ENCODE data around the gene SFT2D1. TPM values are rescaled to one million over a fixed set of nuclear protein-coding genes. Genes with fewer than 3 reads are reported as not detected.
A peak's percentile ranks its signal among the peaks of the same experiment; 100 is the strongest.

SFT2D1 gene
- total RNA-seq, 4 donors from 2014 or later, result 26.4 to 31.9 (median 28.2) TPM

DNA sequence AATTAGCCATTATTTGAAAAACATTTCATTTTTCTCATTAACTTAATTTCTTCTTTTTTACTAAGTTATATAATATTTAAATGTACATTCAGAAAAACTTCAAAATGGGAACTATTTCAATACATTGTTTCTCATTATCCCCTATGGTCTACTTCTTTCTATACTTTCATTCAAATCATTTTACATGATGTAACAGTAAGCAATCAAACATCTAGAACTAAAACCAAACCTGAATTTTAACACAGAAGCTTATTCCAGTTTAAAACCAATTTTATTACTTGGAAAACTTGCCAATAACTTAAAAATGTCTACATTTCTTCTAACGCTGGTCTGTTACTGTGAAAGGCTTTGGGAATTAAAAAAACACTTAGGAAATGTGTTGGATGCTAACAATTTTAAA is 29.5 kb downstream of the SFT2D1 start:
- peaks cover 0 to 10% (median 7%) of the 10 kb centered on the region in 4 donors for H3K4me1 ChIP-seq
- no peaks in the 10 kb centered on the region for H3K36me3 ChIP-seq
- DNase-seq, result no peak
- no peaks in the 10 kb centered on the region for H3K9me3 ChIP-seq
- no peak overlapping the region for H3K27ac ChIP-seq
- H3K27me3 ChIP-seq, result peaks cover 0 to 10% of the 10 kb centered on the region in 2 donors
- no peak overlapping the region for H3K4me3 ChIP-seq
- TF ChIP-seq, protein P1, sequence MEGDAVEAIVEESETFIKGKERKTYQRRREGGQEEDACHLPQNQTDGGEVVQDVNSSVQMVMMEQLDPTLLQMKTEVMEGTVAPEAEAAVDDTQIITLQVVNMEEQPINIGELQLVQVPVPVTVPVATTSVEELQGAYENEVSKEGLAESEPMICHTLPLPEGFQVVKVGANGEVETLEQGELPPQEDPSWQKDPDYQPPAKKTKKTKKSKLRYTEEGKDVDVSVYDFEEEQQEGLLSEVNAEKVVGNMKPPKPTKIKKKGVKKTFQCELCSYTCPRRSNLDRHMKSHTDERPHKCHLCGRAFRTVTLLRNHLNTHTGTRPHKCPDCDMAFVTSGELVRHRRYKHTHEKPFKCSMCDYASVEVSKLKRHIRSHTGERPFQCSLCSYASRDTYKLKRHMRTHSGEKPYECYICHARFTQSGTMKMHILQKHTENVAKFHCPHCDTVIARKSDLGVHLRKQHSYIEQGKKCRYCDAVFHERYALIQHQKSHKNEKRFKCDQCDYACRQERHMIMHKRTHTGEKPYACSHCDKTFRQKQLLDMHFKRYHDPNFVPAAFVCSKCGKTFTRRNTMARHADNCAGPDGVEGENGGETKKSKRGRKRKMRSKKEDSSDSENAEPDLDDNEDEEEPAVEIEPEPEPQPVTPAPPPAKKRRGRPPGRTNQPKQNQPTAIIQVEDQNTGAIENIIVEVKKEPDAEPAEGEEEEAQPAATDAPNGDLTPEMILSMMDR (IDR thresholded peaks at IDR 0.05), result no peak
- TF ChIP-seq POLR2A (IDR thresholded peaks at IDR 0.05), result no peak

DNA sequence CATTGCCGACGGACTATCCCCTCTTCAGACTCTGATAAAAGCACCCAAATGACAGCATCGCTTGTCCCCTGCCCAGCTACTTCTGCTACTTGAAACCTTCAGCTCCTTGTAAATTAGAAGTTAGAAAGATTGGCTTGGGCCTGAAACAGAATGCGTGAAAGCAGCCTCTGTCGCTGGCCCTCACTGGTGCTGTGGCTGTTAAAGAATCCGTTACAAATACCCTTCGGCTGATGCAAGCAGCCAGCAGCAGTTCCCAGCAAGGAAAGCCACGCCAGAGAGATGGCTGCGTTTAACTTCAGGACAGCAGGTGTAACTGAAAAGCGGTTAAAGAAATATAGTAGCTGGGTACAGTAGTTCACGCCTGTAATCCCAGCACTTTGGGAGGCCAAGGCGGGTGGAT is 31.7 kb downstream of the SFT2D1 start:
- TF ChIP-seq POLR2A (IDR thresholded peaks at IDR 0.05), result no peak
- TF ChIP-seq, protein P1 (IDR thresholded peaks at IDR 0.05), result no peak
- peaks cover 0 to 21% (median 13%) of the 10 kb centered on the region in 4 donors for H3K4me1 ChIP-seq

DNA sequence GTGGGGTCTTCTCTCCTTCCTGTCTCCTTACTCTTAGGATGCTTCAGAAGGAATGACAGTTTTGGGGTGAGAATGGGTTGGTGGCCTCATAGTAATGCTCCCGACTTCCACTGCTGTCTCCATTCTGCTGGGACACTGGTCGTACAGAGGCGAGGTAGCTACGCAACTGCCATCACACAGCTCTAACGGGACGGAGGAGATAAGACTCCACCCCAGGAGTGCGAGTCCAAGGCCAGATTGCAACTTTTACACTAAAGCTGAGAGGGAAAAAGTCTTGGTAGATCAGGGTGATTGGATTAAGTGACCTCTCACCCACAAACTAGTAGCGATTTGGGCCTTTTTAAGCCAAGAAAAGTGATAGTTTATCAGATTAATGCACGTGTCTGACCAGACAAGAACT is 32.4 kb downstream of the SFT2D1 start:
- no peak overlapping the region for H3K27ac ChIP-seq
- H3K4me1 ChIP-seq, result peaks cover 0 to 21% (median 13%) of the 10 kb centered on the region in 4 donors
- no peaks in the 10 kb centered on the region for H3K36me3 ChIP-seq
- H3K4me3 ChIP-seq, result no peak overlapping the region
- DNase-seq, result no peak
- H3K27me3 ChIP-seq, result peaks cover 4 to 22% of the 10 kb centered on the region in 2 donors
- TF ChIP-seq POLR2A (IDR thresholded peaks at IDR 0.05), result no peak
- TF ChIP-seq, protein P1 (IDR thresholded peaks at IDR 0.05), result no peak
- no peaks in the 10 kb centered on the region for H3K9me3 ChIP-seq

More for the DNA sequence above, 31.7 kb downstream of the SFT2D1 start:
- Histone ChIP-seq H3K36me3 (no peaks in the 10 kb centered on the region), H3K9me3 (no peaks in the 10 kb centered on the region), H3K4me3 (no peak overlapping the region), H3K27me3 (peaks cover 4 to 22% of the 10 kb centered on the region in 2 donors), H3K27ac (no peak overlapping the region)
- DNase-seq, result no peak

DNA sequence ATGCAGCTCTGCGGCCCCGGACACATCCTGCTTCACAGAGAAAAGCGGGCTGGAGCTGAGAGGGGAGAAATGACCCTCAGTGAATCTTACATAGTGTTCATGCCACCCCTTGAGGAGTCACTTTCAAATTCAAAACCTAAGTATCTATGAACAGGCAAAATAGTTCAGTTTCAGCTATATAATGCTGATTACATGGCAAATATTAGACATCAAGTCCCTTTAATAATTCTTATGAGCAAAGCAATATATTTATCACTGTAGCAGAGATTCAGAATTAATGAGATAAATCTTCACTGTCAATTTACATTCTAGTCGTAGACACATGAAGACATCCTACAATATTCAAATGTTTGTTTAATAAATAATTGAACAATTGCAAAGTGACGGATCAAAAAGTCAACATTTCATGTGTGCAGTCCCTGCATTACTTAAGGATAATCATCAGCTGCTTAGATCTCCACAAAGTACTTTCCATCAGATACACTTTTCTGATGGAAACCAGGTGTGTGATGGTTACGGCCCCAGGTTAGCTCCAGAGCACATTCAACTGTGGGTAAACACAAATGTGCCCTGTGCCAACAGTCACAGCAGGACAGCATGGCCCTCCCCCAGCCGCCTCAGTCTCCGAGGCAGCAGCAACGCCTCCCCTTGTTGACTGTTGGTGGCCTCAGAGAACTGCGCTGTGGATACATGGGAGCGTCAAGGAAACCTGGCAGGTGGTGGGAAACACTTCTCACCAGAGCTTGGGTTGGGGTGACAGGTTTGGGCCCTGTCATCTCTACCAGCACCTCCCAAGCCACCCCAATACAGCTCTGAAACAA is 33.4 kb downstream of the SFT2D1 start:
- H3K36me3 ChIP-seq, result no peaks in the 10 kb centered on the region
- no peaks in the 10 kb centered on the region for H3K9me3 ChIP-seq
- no peak for DNase-seq
- peak overlapping the region in 3 of 4 donors; percentile 51 to 53 (median 51) for H3K4me3 ChIP-seq
- peaks cover 4 to 22% of the 10 kb centered on the region in 2 donors for H3K27me3 ChIP-seq
- peaks cover 0 to 21% (median 13%) of the 10 kb centered on the region in 4 donors for H3K4me1 ChIP-seq
- no peak overlapping the region for H3K27ac ChIP-seq
- no peak for TF ChIP-seq POLR2A (IDR thresholded peaks at IDR 0.05)
- TF ChIP-seq, protein P1 (IDR thresholded peaks at IDR 0.05), result no peak

DNA sequence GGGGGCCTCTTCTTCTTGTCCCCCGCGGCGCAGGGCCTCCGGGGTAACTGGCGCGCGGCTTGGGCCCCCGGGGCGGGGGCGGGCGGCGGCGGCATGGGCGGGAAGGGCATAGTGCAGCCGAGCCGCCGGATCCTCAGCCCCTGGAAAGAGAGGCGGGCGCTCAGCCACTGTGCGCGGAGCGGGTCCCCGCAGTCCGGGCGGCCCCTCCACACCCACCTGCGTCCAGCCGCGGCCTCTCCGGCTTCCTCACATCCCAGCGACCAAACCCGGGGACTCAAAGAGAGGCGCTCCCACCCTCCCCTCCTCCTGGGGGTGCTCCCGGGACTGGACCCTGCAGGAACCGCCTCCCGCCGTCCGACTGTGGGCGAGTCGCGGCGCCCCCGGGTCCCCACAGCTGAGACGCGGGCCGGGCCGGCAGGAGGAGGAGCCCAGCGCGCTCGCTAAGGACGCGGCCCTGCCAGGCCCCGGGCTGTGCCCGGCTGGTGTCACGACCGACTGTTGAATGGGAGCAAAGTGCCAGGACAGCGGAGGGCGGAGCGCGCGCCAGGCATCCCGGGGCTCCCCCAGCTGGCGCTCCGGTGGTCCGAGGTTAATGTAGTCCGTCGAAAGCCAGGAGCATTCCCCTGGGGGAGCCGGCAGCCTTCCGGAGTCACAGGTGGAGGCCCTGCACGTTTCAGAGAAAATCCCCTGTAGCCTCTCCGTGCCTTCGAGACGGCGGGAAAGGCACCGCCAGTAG is 34.1 kb downstream of the SFT2D1 start, which contains the start of gene PRR18:
PRR18 (minus strand) TSS at position 360 of the 736 bp plus-strand sequence; CDS start at position 110, 250 bp downstream.
- no peak for DNase-seq
- Histone ChIP-seq H3K36me3 (no peaks in the 10 kb centered on the region), H3K27me3 (peaks cover 4 to 22% of the 10 kb centered on the region in 2 donors), H3K27ac (no peak within 1 kb of the TSS), H3K4me1 (peaks cover 0 to 21% (median 13%) of the 10 kb centered on the region in 4 donors), H3K4me3 (peak within 1 kb of the TSS; percentile 15 to 53 (median 51)), H3K9me3 (no peaks in the 10 kb centered on the region)
- TF ChIP-seq POLR2A (IDR thresholded peaks at IDR 0.05), result no peak
- TF ChIP-seq, protein P1 (IDR thresholded peaks at IDR 0.05), result no peak

Measured in Peyer's patch (tissue), 4 donors.